GM15510 (cell line): ENCODE results near the gene TBX10.

Experiments used
- POLR2A ChIP-seq: IDR thresholded peaks from 3 replicates; pipeline ENCODE4 v1.6.1; 2011; ENCODE audit warnings: borderline replicate concordance; ENCODE audit not compliant: insufficient read length; ENCODE audit errors: extremely low read depth

Gene TBX10

DNA sequence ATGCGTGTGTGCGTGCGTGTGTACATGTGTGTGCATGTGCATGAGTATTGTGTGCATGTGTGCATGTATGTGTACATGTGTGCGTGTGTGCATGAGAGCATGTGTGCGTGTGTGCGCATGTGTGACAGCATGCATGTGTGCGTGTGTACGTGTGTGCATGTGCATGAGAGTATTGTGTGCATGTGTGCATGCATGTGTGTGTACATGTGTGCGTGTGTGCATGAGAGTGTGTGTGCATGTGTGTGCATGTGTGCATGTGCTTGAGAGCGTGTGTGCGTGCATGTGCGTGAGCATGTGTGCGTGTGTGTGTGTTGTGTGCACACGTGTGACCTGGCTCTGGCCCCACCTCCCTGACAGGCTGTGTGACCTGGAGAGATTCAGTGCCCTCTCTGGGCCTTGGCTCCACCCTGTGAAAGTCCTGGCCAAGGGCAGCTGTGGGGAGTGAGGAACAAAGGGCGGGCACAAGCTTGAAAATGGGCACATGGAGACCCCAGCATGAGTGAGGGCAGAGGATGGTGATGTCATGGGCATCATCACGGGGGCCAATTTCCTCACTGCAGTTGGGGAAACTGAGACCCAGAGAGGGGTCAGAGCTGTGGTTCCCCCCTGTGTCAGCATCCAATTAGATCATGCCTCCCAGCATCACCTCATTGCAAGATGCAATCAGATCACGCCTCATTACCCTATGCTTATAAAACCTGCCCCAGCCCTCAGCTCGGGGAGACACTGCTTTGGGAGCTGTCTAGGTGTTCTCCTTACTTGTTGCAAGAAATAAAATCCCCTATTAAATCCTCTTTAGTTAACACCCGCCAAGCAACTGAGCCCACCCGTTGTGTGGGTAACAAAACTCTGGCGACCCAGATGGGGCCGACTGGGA, 10.3 kb upstream of the TBX10 start:
- TF ChIP-seq POLR2A, result peak; percentile 64

- TF ChIP-seq POLR2A, result peak; percentile 14
Measured at GRCh38 chr11:67648796-67649613, 9.4 kb upstream of the TBX10 start.

DNA sequence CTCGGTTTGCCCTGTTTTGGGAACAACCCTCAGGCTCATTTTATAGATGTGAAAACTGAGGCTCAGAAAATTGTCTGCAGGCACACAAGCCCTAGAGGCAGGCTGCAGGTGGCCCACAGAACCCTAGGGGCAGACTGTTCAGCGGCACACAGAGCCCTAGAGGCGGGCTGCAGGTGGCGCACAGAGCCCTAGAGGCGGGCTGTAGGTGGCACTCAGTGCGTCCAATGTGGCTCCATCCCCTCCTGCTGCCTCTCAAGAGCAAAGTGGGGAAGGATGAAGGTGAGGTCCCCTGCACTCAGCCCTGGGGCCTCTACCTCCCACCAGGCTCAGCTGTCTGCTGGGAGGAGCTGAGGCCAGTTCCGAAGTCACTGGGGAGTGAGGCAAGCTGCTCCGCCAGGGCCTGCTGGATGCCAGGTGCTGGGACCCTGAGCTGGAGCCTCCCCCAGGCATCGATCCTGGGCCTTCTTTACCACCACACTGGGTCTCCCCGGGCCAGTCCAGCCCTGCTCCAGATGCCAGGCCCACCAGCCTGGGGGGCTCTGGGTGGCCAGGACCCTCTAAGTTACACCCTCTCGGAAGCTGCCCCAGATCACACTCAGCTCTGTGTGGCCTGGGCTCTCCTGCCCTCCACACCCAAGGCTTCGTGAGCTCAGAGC, 8.7 kb upstream of the TBX10 start:
- peak; percentile 25 for TF ChIP-seq POLR2A

DNA sequence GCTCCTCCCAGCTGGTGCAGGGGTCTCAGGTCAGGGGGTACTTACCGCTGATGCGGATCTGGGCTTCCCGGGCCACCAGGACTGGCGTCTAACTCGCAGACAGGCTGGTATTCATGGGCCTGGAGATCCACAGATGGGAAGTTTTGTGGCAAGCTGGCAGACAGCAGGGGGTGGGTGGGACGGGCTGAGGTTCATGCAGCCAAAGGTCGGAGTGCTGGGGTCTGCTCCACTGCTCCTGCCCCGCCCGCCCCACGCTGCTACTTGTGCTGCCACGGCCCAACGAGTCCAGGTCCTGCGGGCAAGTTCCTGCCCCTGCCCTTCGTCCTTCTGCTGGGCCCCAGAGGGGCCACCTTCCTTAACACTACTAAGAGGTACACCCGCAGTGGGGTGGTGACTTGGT, 7.9 kb upstream of the TBX10 start:
- no peak for TF ChIP-seq POLR2A

GRCh38 chr11:67646535-67647336, 7.2 kb upstream of the TBX10 start:
- TF ChIP-seq POLR2A, result peak; percentile 38

DNA sequence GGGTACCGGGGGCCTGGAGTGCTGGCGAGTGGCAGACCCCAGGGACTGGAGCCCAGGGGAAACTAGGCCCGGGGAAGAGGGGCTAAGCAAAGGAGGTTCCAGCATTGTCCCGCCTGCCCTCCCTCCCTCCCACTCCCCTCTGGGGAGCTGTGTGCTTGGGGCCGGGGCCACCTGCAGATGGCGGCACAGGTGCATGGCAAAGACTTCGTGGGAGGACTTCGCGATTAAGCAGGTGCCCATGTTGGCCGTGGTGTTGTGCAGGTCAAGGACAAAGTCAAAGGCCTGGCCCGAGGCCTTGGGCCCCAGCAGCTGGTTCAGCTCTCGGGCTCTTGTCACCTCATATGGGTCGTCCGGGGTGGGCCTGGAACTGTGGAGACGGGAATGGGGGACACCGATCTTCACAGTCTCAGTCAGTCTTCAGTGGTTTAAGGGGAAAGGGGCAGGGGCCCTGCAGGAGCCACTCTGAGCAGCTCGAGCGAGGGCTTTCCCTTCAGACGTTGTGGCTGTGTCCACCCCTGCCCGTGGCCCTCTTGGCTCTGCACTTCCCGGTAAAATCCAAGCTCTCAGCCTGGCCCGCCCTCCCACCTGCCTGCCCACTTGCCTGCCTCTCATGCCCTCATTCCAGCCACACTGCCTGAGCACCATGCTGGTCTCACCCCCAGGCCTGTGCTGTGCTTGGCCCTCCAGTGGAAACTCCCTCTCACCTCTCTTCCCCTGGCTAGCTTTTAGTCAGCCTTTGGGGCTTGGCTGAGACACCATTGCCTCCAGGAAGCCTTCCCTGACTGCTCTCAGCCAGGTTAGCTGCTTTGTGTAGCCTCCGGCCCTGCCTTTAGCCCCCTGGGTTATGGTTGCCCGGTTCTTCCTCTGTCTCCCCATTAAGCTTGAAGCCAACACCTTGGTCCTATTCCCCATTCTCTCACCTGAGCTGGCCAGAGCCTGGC, 6.2 kb upstream of the TBX10 start:
- TF ChIP-seq POLR2A, result no peak

GRCh38 chr11:67644472-67645418, 5.2 kb upstream of the TBX10 start:
- TF ChIP-seq POLR2A, result peak; percentile 38

DNA sequence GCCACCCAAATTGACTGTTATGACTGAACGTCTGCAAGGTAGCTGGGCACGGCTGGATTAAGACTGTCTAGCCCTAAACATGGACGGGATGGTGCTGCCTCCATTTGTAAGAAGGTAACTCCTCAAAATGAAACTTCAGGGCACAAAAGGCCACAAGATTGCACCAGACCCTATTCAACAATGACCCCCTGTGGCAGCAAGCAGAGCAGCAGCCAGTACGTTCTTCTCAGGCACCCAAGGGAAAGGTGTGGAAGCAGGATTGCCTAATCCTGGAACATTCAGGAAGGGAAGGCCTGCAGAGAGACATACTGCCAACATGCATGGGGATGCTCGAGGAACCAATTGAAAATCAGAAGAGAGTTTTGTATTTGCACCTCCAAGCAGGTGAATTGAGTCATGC, 4.5 kb upstream of the TBX10 start:
- TF ChIP-seq POLR2A, result no peak

- TF ChIP-seq POLR2A, result no peak
Measured at GRCh38 chr11:67642173-67643120, 2.9 kb upstream of the TBX10 start.

DNA sequence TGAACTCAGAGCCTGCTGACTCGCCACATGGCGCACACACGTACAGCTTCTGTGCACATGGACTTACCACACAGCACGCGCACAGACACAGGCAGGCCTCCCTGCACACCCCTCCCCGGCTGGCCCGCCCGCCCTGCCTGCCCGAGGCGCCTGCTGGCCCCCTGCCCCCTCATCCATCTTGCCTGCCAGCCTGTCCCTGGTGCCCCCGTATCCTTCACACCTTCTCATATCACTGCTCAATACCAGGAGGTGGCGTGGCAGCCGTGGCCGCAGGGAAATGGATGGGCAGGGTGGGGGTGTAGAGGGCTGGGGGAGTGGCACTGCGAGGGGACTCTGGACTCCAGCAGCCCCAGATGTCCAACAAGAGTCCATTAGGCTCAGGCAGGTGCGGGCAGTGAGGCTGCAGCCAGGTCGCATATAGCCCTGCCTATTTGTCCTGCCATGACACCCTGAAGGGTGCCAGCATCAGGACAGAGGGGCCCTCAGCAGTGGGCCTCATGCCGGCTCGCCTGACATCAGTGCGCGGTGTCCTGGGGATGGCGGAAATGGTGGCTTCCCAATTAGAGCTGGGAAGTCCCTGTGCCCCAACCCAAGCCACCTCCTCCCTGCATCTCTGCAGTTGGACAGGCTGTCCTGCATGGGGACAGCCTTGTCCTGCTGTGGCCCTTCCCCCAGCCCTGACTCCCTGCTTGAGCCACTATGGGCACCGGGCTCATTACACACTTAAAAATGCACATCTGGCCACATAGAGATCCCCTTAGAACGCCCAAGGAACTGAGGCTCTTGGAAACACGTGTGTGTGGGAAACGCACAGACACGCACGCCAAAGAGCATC, 2.0 kb upstream of the TBX10 start:
- TF ChIP-seq POLR2A, result no peak
